A673 (cell line): Measurements from ENCODE around the gene CHRNA3.

ENCODE experiments used
- CTCF ChIP-seq: fragments of 300-800, 200-600 bp; sonication (generic); conservative IDR thresholded peaks from 2 replicates; pipeline ENCODE4 v1.5.1; 2017; ENCODE audit warnings: low read depth, mild to moderate bottlenecking, antibody characterized with exemption, low read length, moderate library complexity, mixed read lengths
- EZH2 ChIP-seq: fragments of 200-600 bp; sonication (generic); IDR thresholded peaks from 2 replicates; pipeline ENCODE4 v1.6.1; 2017; ENCODE audit warnings: borderline replicate concordance, low read depth, mild to moderate bottlenecking, mixed read lengths, antibody characterized with exemption, low read length; ENCODE audit not compliant: poor library complexity, severe bottlenecking

GRCh38 chr15:78598348-78598747, 22.4 kb downstream of the CHRNA3 start:
- TF ChIP-seq CTCF (no peak), EZH2 (no peak)
